ENCODE data around the gene ZNF48. TPM values are rescaled to one million over a fixed set of nuclear protein-coding genes. Genes with fewer than 3 reads are reported as not detected.
"Not testable (repeated sequence)": the region's sequence is repeated elsewhere in the genome, so short reads cannot be mapped to it uniquely, and the experiment has no call there.

ZNF48 gene
- total RNA-seq, 1 donor from 2014 or later: 6.1 TPM

GRCh38 chr16:30375864-30376263, 19.4 kb upstream of the ZNF48 start:
- intact Hi-C loops (cut with DNase I): no loop called here

GRCh38 chr16:30376461-30376902, 18.7 kb upstream of the ZNF48 start:
- no peak for DNase-seq (ENCODE audit: low spot score)
- intact Hi-C loops (cut with DNase I): no loop called here

More at GRCh38 chr16:30375864-30376263, 19.4 kb upstream of the ZNF48 start:
- DNase-seq (ENCODE audit: low spot score): no peak

- intact Hi-C loops (cut with DNase I): no loop called here
- DNase-seq (ENCODE audit: low spot score): no peak
Observed at GRCh38 chr16:30377050-30377811, 18.0 kb upstream of the ZNF48 start.

GRCh38 chr16:30377812-30378235, 17.4 kb upstream of the ZNF48 start:
- intact Hi-C loops (cut with DNase I): loop anchor here (2.0 kb wide), 2 partner anchors 17 to 29 kb away; partner anchors contain the start of genes ZNF48 and ZNF771
- peak; percentile 96 for DNase-seq (ENCODE audit: low spot score)

GRCh38 chr16:30378236-30379157, 16.7 kb upstream of the ZNF48 start:
- intact Hi-C loops (cut with DNase I): loop anchor here (2.0 kb wide), 2 partner anchors 16 to 28 kb away; partner anchors contain the start of genes ZNF48 and ZNF771
- peak; percentile 100 for DNase-seq (ENCODE audit: low spot score)

- intact Hi-C loops (cut with DNase I): loop anchor here (2.0 kb wide), 2 partner anchors 16 to 28 kb away; partner anchors contain the start of genes ZNF48 and ZNF771
- DNase-seq (ENCODE audit: low spot score): no peak
Observed at GRCh38 chr16:30379158-30379783, 15.9 kb upstream of the ZNF48 start.

- intact Hi-C loops (cut with DNase I): no loop called here
- no peak for DNase-seq (ENCODE audit: low spot score)
Observed at GRCh38 chr16:30380072-30380802, 15.0 kb upstream of the ZNF48 start.

- intact Hi-C loops (cut with DNase I): no loop called here
- DNase-seq (ENCODE audit: low spot score): no peak
Observed at GRCh38 chr16:30380803-30381208, 14.4 kb upstream of the ZNF48 start.

- no peak for DNase-seq (ENCODE audit: low spot score)
- intact Hi-C loops (cut with DNase I): no loop called here
Observed at GRCh38 chr16:30381291-30382041, 13.8 kb upstream of the ZNF48 start.

GRCh38 chr16:30382111-30382881, 12.9 kb upstream of the ZNF48 start, which contains the start of gene SEPTIN1:
SEPTIN1 (minus strand) TSS chr16:30382561; CDS start chr16:30382542, 19 bp downstream.
- DNase-seq (ENCODE audit: low spot score): no peak
- intact Hi-C loops (cut with DNase I): no loop called here

- DNase-seq (ENCODE audit: low spot score): no peak
- intact Hi-C loops (cut with DNase I): no loop called here
Observed at GRCh38 chr16:30383521-30383920, 11.7 kb upstream of the ZNF48 start.

- no peak for DNase-seq (ENCODE audit: low spot score)
- intact Hi-C loops (cut with DNase I): loop anchor here (2.0 to 5.0 kb wide), 2 partner anchors 16 to 42 kb away; no protein-coding TSS in a partner anchor
Observed at GRCh38 chr16:30394592-30395154, 547 bp upstream of the ZNF48 start.

- DNase-seq (ENCODE audit: low spot score): no peak
- intact Hi-C loops (cut with DNase I): loop anchor here (2.0 to 5.0 kb wide), 2 partner anchors 17 to 44 kb away; no protein-coding TSS in a partner anchor
Observed at GRCh38 chr16:30395992-30396585, 869 bp downstream of the ZNF48 start.

GRCh38 chr16:30396627-30397026, 1.4 kb downstream of the ZNF48 start:
- DNase-seq (ENCODE audit: low spot score): not testable (repeated sequence)
- intact Hi-C loops (cut with DNase I): loop anchor here (5.0 kb wide), 1 partner anchor 44 kb away; no protein-coding TSS in a partner anchor

- DNase-seq (ENCODE audit: low spot score): no peak
- intact Hi-C loops (cut with DNase I): loop anchor here (5.0 kb wide), 1 partner anchor 45 kb away; no protein-coding TSS in a partner anchor
Observed at GRCh38 chr16:30397056-30397455, 1.8 kb downstream of the ZNF48 start.
